Measurements from ENCODE around the gene DISP1. TPM values are rescaled to one million over a fixed set of nuclear protein-coding genes. Genes with fewer than 3 reads are reported as not detected.
"Not testable (repeated sequence)": the region's sequence is repeated elsewhere in the genome, so short reads cannot be mapped to it uniquely, and the experiment has no call there.

DISP1 gene
- total RNA-seq, 4 donors from 2014 or later = 5.8 to 12.0 (median 7.6) TPM

DNA sequence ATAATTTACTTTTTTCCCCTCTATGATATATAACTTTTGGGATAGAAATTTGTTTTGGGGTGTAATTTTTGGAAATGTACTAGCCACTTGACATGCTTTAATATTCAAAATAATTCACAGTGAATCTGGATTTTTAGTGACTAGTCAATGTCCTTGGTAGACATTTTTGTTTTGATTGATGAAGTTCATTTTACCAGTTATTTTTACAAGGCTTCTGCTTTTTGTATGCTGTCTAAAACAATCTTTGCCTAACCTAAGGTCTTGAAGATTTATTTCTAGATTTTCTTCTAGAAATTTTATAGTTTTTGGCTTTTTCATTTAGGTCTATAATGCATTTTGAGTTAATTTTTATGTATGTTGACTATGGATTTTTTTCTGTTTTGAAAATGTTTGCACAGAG lies 30.9 kb downstream of the DISP1 start:
- DNase-seq (ENCODE audit: low spot score in 2 of 2) = no peak
- intact Hi-C loops (cut with DNase I; ENCODE audit: low total_unique reads) = no loop called here
- TF ChIP-seq, protein P1, sequence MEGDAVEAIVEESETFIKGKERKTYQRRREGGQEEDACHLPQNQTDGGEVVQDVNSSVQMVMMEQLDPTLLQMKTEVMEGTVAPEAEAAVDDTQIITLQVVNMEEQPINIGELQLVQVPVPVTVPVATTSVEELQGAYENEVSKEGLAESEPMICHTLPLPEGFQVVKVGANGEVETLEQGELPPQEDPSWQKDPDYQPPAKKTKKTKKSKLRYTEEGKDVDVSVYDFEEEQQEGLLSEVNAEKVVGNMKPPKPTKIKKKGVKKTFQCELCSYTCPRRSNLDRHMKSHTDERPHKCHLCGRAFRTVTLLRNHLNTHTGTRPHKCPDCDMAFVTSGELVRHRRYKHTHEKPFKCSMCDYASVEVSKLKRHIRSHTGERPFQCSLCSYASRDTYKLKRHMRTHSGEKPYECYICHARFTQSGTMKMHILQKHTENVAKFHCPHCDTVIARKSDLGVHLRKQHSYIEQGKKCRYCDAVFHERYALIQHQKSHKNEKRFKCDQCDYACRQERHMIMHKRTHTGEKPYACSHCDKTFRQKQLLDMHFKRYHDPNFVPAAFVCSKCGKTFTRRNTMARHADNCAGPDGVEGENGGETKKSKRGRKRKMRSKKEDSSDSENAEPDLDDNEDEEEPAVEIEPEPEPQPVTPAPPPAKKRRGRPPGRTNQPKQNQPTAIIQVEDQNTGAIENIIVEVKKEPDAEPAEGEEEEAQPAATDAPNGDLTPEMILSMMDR (IDR thresholded peaks at IDR 0.05) = no peak

DNA sequence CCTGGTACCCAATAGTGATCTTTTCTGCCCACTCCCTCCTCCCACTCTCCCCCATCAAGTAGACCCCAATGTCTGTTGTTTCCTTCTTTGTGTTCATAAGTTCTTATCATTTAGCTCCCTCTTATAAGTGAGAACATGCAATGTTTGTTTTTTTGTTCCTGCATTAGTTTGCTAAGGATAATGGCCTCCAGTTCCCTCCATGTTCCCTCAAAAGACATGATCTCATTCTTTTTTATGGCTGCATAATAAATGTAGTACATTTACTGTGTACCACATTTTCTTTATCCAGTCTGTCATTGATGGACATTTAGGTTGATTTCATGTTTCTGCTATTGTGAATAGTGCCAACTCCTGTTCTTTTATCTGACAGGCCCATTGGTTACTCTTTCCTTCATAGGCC lies 35.7 kb downstream of the DISP1 start:
- intact Hi-C loops (cut with DNase I; ENCODE audit: low total_unique reads); DNase-seq (ENCODE audit: low spot score in 2 of 2): not testable (repeated sequence)

More for the DNA sequence above, 30.9 kb downstream of the DISP1 start:
- H3K4me3 ChIP-seq (ENCODE audit: low read depth, poor library complexity, severe bottlenecking) = no peak overlapping the region

DNA sequence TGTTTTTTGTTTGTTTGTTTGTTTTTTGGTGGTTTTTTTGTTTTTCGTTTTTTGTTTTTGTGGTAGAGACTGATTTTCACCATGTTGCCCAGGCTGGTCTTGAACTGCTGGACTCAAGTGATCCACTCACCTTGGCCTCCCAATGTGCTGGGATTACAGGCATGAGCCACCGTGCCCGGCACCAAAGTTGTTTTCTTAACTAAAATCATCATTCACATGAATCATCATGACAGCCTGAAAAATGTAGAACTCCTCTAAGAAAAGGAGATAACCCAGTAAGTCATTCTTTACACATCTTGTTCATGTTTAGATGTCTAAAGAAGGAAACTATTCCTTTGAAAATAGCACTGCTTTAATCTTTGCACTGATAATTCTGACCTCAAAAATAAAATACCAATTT lies 37.5 kb downstream of the DISP1 start:
- WGBS, 2 donors = 81 to 88% methylated on average over 3 of the region's 3 CpGs
- H3K4me3 ChIP-seq (ENCODE audit: low read depth, poor library complexity, severe bottlenecking) = no peak overlapping the region

More for the DNA sequence above, 35.7 kb downstream of the DISP1 start:
- not testable (repeated sequence) for H3K4me3 ChIP-seq (ENCODE audit: low read depth, poor library complexity, severe bottlenecking)

DNA sequence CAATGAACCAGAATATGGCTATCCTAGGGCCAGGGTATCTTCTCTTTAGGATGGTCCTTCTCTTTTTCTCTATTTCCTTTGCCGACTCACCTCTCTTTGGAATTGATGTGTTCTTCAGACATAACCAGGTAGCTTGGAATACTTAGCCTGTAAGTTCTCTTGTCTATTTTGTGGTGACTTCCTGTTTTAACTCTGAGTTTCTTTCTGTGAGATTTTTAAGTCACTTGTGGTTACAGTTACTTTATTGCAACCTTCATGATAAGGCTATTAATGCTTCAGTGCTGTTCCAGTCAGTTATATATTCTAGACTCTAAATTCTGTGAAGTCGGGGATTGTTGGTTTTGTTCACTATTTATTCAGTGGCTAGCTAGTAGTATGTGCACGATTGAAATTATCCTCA lies 46.2 kb downstream of the DISP1 start:
- WGBS, 2 donors = 77 to 83% methylated on average over 3 of the region's 3 CpGs
- intact Hi-C loops (cut with DNase I; ENCODE audit: low total_unique reads) = no loop called here
- no peak overlapping the region for H3K4me3 ChIP-seq (ENCODE audit: low read depth, poor library complexity, severe bottlenecking)
- no peak for DNase-seq (ENCODE audit: low spot score in 2 of 2)
- no peak for TF ChIP-seq POLR2A (IDR thresholded peaks at IDR 0.05)
- TF ChIP-seq, protein P1 (IDR thresholded peaks at IDR 0.05) = no peak

More for the DNA sequence above, 37.5 kb downstream of the DISP1 start:
- intact Hi-C loops (cut with DNase I; ENCODE audit: low total_unique reads) = no loop called here
- TF ChIP-seq, protein P1 (IDR thresholded peaks at IDR 0.05) = no peak
- no peak for TF ChIP-seq POLR2A (IDR thresholded peaks at IDR 0.05)
- DNase-seq (ENCODE audit: low spot score in 2 of 2) = no peak

Other genes with a start within 250 kb of the DISP1 start
- 1 to 10 TPM; 1.3 to 7.3 (median 2.2) TPM for gene TAF1A, start 225.1 kb upstream of the DISP1 start, total RNA-seq
- gene MIA3, start 196.9 kb upstream of the DISP1 start, total RNA-seq = 10 to 100 TPM; 25.1 to 57.5 (median 31.5) TPM
- 10 to 100 TPM; 27.2 to 38.1 (median 30.2) TPM for gene AIDA, start 102.5 kb upstream of the DISP1 start, total RNA-seq
- gene BROX, start 102.5 kb upstream of the DISP1 start, total RNA-seq = 100 to 1,000 TPM in 1 of 4 donors, 10 to 100 TPM in 3; 74.2 to 102 (median 78.5) TPM
- gene FAM177B, start 77.8 kb upstream of the DISP1 start, total RNA-seq = not detected

Data from lower leg skin (tissue), 4 donors.